ENCODE results near the gene CRIP3.

The CRIP3 gene

DNA sequence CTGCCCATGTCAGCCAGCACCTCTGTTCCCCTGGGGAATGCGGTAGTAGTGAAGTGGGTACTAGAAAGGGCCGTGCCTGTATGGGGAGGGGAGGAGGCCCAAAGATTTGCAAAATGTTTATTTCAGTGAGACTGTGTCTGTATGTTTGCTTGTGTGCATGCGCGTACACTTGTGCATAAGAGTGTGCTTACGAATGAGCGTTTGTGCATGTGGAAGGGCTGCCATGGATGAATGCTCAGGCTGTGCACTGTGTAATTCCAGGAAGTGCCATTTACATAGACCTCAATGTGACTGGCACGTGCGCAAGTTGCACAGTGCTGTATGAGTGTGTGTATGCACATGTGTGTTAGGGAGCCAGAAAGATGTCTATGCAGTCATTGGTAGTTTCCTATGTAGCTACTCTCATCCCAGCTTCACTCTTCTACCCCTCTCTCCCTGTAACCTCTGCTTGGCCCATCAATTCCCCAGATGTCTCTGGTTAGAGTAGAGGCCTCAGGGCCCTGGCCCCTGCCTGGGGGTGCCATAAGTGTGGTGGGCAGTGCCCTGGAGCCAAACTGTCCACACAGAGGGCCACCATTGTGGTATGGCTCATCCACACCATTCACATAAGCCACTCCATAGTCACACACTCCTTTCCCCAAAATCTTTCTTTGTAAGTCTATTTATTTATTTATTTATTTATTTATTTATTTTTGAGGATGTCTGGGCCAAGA is 37.4 kb downstream of the CRIP3 start:
- DNase-seq = no peak

DNA sequence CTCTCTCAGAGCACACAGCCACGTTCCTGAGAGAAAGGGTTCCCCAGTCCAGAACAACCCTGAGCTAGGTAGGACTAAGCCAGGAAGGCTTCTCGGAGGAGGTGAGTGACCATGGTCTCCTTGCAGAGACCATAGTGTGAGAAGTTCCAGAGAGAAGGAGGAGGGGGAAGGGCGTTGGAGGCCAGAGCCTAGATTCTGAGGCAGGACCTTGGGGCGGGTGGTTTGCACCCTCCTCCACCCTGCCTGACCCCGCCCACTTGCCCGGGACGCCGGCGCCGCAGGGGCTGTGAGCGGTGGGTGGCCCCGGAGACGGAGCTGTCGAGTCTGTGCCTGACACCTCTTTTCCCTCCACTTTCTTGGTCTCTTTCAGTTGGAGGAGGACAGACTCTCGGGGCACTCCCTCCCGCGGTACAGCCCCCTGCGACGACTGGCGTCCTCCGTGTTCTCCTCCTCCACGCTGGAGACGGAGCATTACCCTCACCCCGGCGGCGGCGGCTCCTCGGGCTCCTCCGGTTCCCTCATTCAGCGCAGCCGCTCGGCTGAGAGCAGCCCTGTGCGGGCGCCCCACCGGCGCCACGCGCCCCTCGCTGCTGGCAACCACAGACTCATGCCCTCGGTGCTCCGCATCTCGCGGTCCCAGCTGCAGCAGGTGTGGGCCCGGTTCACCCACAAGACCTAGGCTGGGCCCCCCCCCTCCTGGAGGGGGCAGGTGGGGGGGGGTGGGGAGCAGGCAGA is 39.2 kb downstream of the CRIP3 start:
- no peak for DNase-seq

DNA sequence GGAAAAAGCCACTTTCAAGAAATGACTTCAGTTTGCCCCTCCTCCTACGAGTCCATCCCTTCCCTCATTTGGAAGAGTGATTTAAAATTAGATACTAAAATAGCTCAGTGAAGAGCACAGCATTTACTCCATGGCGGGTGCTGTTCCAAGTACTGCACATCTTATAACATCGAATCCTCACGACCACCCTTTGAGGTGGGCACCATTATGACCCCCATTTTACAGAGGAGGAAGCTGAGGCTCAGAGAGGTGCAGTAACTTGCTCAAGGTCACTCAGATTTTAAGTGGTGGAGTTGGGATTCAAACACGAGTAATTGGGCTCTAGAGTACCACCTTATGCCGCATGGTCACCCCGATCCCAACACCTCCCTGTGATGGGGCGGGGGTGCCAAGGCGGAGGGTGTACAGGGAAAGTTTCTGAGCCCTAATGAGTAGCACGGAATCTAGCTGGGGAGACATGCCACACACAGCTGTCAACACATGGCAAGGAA is 39.8 kb downstream of the CRIP3 start:
- DNase-seq = no peak

DNA sequence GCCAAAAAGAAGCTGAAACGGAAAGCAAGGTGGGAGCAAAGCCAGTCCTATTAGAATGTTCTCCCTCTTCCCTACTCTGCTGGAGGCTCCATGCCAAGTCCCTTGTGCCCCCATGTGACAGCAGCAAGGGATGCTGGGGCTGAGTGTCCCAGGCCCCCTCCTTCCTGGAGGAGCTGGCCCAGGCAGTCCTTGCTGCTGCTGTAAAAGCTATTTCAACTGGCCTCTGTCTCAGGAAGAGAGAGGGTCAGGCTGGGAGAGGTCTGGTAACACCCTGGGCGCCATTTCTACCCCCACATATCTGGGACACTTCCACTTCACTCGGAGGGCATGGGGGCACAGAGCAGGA is 40.3 kb downstream of the CRIP3 start:
- DNase-seq = no peak

DNA sequence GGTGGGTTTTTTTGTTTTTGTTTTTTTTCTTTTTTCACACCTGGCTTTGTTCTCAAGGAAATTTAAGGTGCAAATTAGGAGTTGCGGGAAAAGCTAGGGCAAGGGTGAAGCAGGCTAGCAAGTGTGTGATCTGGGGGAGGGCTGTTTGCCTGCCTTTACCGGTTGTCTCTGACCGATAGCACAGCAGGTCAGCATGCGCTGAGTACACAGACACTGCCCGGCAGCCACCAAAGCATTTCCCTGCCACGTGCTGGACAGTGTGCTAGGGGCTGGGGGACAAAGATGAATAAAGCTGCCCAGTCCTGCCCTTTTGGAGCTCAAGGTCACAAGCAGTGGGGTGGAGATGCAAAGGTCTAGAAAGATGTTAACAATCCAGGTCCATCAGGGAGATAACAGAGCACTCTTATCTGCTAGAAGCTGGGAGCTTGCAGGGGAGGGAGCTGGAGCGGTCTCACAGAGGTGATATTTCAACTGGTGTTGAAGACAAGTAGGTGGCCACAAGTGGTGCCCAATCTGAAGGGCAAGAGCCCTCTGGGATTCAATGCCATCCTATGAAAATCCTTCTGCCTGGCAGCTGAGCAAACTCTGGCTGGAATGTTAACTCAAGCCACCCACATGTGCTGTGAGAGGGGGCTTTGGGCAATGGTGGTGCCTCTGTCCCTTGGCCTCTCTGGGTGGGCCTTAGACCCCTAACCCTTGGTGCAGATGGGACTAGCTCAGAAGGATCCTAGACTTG is 40.8 kb downstream of the CRIP3 start:
- DNase-seq = no peak

DNA sequence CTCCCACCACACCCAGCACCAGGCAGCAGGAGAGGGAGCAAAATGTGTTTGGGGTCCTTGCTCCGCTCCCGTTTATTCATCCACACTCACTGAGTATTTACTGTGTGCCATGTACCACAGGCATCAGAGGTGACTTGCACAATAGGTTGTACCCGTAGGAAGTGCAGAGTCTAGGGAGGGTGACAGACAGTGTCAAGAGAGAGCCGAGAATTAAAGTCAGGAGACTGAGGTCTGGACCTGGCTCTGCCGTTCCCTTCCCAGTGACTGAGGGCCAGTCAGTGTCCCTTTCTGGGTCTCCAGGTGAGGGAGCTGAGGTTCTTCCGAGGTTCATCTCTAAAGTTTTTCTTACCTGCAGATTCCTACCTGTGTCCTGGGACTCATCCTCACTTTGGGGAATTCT is 43.1 kb downstream of the CRIP3 start:
- no peak for DNase-seq

DNA sequence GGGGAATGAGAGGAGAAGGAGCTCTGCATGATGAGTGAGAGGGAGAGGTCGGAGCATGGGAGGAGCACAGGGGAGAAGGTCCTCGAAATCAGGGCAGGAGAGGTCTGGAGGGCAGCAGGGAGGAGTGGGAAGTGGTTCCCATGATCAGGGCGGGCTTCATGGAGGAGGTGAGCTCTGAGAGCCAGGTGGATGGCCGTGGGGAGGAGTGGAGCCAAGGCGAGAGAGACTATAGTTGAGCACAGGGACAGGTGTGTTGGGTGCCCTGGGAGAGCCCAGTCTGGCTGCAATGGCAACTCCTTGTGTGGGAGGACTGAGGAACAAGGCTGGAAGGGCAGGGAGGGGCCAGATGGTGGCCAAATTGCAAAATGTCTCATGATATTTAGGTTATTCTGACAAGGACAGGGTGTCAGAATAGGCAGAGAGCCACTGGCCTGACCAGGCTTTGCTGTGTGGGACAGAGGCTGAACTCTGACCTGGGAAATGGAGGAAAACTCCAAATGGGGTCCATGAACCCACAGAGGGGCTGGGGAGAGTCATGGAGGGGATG is 44.0 kb downstream of the CRIP3 start:
- no peak for DNase-seq

DNA sequence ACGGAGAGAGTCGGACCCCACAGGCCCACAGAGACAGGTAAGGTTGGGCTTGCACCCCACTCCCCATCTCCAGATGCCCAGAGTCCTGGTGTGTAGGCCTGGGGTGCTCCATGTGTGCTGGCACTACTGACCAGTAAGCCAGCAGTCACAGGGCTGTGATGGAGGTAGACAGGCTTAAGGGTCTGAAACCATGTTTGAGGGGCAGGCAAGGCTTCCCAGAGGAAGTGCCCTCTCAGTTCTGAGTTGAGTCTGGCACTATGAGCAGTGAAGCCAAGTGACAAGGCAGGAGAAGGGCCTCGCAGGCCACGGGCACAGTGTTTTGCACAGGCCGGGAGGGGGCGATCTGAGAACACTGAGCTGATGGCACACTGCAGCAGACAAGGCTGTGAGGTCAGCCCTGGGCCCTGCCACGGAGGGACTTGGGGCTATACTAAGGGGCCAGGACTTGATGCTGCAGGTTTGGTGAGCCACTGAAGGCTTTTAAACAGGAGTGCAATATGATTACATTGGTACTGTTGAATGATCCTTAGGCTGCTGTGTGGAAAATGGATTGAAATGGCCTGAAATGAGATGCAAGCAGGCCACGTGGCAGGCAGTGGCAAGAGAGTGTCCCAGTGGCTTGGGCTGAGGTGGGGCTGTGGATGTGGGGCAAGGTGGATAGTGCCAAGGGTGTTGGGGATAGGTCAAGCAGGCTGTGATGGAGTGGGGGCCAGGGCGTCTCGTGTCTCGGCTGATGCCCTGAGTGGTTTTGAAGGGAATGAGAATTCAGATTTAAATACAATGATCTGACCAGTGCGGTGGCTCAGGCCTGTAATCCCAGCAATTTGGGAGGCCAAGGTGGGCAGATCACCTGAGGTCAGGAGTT is 45.1 kb downstream of the CRIP3 start:
- DNase-seq = peak; percentile 86

DNA sequence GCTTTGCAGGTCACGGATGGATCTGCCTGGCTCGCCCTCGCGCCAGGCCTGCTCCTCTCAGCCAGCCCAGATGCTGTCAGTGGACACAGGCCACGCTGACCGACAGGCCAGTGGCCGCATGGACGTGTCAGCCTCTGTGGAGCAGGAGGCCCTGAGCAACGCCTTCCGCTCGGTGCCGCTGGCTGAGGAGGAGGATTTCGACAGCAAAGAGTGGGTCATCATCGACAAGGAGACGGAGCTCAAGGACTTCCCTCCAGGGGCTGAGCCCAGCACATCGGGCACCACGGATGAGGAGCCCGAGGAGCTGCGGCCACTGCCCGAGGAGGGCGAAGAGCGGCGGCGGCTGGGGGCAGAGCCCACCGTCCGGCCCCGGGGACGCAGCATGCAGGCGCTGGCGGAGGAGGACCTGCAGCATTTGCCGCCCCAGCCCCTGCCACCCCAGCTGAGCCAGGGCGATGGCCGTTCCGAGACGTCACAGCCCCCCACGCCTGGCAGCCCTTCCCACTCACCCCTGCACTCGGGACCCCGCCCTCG is 45.8 kb downstream of the CRIP3 start:
- DNase-seq = no peak

DNA sequence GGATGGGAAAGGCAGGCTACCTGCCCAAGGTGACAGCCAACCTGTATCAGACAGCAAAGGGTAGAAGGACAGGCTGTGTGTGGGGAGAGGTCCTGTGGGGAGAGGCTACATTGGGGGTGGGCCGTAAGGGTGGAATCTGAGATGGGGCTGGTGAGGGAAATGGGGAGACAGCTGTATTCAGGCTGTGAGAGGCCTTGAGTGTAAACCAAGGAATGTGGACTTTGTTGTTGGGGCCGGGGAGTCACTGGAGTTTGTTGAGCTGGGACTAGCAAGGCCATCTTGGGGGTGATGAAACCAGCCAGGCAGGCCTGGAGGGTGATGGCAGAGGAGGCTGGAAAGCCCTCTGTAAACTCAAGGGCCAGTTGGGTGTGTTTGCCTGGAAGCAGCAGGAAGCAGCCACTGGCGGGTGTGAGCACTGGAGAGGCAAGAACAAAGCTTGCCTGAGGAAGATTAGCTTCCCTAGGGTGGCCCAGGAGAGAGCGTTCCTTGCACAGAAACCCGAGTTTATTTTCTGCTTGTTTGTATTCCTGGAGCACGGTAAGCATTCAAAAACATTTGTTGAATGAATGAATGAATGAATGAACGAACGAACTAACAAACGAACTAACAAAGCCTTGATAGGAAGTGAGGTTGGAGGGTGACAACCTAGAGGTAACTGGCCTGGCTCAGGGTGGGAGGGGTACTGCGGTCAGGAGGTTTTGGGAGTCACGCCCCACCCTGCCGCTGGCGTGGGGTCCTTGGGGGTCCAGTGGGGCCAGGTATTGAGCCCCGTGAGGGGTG is 46.4 kb downstream of the CRIP3 start:
- DNase-seq = no peak

DNA sequence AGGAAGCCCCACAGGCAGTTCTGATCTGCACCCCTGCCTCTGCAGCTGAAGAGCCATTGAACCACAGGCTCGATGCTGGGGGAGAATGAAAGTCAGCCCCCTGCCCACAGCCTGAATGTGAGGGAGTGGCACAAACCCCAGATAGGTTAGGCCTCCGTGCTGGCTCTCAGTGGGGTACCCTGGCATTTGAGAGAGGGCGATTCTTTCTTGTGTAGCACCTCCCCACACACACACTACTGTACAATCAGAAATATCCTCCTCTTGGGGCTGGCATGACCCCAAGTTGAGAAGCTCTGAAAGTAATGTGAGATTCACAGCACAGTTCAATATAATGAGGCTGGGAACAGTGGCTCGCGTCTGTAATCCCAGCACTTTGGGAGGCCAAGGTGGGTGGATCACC is 47.4 kb downstream of the CRIP3 start:
- no peak for DNase-seq

DNA sequence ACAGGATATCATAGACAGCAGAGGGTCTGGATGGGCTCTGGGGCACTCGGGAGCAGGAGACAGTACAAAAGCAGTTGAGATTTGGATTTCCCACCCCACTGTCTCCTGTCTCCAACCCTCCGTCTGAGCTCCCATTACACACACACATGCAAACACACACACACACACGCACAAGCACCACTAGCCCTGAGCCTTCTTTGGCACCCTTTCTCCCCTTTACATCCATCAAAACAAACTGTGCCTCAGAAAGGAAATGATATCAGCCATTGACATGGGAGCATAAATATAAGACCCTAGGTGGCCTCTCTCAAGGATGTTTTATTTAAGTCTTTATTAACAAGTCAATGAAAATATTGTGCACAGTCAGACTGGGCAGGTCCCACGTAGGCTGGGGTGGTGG is 47.8 kb downstream of the CRIP3 start:
- no peak for DNase-seq

DNA sequence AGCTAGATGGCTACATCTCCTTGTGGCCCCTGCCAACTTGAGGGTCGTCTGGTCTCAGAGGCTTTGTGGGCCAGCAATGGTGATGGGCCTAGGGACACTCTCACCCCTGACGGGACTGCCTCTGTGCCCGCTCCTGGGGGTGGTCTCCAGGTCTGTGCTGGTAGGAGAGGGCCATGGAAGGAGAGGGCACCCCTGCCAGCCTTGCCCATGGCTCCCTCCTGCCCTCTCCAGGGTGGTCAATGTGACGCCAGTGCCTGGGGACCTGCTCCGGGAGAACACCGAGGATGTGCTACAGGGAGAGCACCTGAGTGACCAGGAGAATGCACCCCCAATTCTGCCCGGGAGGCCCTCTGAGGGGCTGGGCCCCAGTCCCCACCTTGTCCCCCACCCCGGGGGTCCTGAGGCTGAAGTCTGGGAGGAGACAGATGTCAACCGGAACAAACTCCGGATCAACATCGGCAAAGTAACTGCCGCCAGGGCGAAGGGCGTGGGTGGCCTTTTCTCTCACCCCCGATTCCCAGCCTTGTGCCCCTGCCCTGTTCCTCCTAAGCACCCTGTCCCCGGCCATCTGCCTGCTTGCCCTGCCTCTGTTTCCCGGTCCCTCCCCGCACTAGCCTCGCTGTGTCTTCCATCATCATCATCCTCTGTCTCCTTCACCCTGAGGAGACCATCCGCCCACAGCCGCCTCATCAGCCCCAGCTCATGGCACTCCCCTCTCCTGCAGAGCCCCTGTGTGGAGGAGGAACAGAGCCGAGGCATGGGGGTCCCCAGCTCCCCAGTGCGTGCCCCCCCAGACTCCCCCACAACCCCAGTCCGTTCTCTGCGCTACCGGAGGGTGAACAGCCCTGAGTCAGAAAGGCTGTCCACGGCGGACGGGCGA is 49.6 kb downstream of the CRIP3 start:
- DNase-seq = no peak

DNA sequence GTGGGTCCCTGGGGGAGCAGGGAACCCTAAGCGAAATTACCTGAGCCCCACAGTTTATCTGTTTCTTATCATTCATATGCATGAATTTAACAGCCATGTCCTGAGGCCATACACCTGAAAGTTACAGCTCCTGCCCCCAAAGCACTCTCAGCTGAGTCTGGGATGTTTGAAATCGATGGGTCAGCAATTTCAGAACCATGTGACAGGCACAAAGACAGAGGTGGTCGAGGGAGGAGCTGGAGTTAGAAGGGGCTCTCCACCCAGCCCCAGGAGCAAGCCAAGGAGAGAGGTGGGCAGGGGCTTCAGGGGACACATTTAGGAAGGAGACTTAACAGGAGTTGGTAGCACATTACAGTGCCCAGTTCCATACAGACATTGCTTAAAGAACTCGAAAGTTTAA is 50.4 kb downstream of the CRIP3 start:
- DNase-seq = no peak

DNA sequence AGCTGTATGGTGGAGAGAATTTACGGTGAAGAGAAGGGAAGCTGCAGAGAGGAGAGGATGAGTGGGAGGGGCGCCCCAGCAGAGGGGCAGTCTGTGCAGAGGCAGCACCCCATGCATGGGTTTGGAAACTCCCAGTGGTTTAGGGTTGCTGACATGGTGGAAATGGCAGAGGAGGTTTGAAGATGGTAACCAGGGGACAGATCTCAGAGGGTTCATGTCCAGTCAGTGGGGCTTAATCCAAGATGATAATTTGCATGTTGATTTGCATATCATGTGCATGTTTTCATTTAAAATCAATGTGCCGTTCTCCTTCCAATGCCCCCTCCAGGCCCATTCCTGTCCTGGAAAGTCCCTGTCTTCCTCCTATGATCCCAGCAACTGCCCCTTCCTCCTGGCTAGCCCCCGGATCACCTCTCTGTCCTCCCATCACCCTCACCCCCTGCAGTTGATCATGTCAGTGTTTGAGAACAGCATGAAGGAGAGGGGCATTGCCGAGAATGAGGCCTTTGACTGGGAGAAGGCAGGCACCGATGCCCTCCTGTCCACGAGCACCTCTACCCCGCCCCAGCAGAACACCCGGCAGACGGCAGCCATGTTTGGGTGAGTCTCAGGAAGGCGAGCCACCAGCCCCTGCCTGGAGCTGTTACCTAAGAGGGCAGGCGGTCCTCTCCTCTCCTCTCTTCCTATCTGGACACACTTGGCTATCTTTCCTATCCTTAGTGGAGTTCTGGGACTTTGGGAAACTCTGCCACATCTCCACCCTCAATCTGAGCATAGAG is 51.1 kb downstream of the CRIP3 start:
- DNase-seq = no peak

DNA sequence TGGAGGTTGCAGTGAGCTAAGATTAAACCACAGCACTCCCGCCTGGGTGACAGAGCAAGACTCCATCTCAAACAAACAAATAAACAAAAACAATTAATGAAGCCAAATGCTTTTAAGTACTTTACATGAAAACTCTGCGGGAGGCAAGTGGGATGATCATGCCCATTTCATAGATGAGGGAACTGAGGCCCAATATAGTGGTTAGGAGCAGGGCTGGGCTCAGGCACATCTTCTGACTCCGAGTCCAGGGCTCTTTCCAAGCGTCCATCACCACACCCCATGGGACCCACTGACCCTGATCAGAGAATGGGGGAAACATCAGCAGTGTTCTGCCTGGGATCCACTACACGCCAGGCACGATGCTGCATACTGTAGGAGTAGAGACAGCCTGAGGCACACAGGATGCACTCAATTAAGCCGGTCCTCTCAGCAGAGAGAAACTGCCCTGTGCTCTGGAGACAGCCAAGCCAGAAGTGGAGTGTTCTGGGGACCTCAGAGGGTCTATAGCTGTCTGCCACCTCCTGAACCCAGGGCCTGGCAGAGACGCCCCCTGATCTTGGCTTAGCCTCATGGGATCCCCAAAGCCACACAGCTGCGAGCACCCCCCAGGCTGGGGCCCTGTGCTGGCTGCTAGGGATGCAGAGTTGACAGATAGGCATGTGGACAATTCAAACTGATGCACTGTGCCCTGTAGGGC is 51.8 kb downstream of the CRIP3 start:
- DNase-seq = no peak

All from NCI-H82 (cell line).